HCT116 (cell line): ENCODE measurements around the gene FBP1. TPM values are rescaled to one million over a fixed set of nuclear protein-coding genes. Genes with fewer than 3 reads are reported as not detected.

ENCODE experiments used
- ATAC-seq: fragments of 200-7000 bp; cut with Tn5 transposase; 2 replicates; pipeline ENCODE4 v1.9.1; 2020; ENCODE audit warnings: mild to moderate bottlenecking, moderate library complexity
- BruUV-seq: library from RNA; stranded (reverse); fragments of 400-500 nt; replicated peaks from 2 replicates; lab custom pipeline; 2021; lab: Mats Ljungman, UMichigan
- CTCF ChIA-PET: fragments of 300-600 bp; sonication (Branson Sonifier 250); formaldehyde crosslinking; loops from one replicate; lab custom pipeline; 2021; ENCODE audit warnings: antibody characterized with exemption; lab: Charles Lee
- POLR2A ChIA-PET: fragments of 300-600, 350-600 bp; sonication (Branson Sonifier 250); formaldehyde crosslinking; loops from one replicate; lab custom pipeline; 2021; ENCODE audit warnings: antibody characterized with exemption; lab: Charles Lee
- RAD21 ChIA-PET, 2 experiments: fragments of 300-600 bp; sonication (Branson Sonifier 250); formaldehyde crosslinking; loops; one replicate each; lab custom pipeline; 2023; ENCODE audit warnings: low total read pairs in 2 of 2; ENCODE audit not compliant: uncharacterized antibody in 2 of 2, unreplicated experiment in 2 of 2, low non-redundant PET in 1 of 2; lab: Charles Lee
- DNase-seq: peaks from one replicate; pipeline ENCODE4 v3.0.0-alpha.2; 2010; ENCODE audit warnings: low read depth, low spot score
- H2AFZ ChIP-seq: fragments of 200-600 bp; shearing (Covaris generic), sonication (generic); 2 replicates; pipeline ENCODE4 v1.6.1; 2017; ENCODE audit warnings: low read depth, mixed run types, mixed read lengths, antibody characterized with exemption, low read length; ENCODE audit not compliant: poor library complexity, severe bottlenecking
- H3K27ac ChIP-seq: 2 replicates; pipeline ENCODE4 v1.5.1; 2012; ENCODE audit warnings: low read depth, low read length
- H3K27me3 ChIP-seq: fragments of 200-600 bp; sonication (generic); 2 replicates; pipeline ENCODE4 v1.6.1; 2016; ENCODE audit warnings: mixed run types, low read length, mixed read lengths; ENCODE audit not compliant: insufficient read depth
- H3K36me3 ChIP-seq, 2 experiments: fragments of 200-500 bp in 1 of 2; fragments of 200-600 bp in 1 of 2; sonication (Bioruptor generic) in 1 of 2; sonication (generic) in 1 of 2; 2 replicates each; pipeline versions ENCODE4 v1.5.1 to v1.6.1; 2014 to 2016; ENCODE audit warnings: low read length in 2 of 2, inconsistent platforms in 1 of 2, mixed read lengths in 1 of 2, mixed run types in 1 of 2; ENCODE audit not compliant: insufficient read depth in 2 of 2, control insufficient read depth in 1 of 2
- H3K4me1 ChIP-seq, 2 experiments: fragments of 200-600 bp in 1 of 2; sonication (generic) in 1 of 2; 2 replicates each; pipeline versions ENCODE4 v1.5.1 to v1.6.1; 2012 to 2017; ENCODE audit warnings: low read length in 2 of 2, inconsistent platforms in 1 of 2, mild to moderate bottlenecking in 1 of 2, mixed read lengths in 1 of 2, mixed run types in 1 of 2, moderate library complexity in 1 of 2; ENCODE audit not compliant: insufficient read depth in 2 of 2, control insufficient read depth in 1 of 2
- H3K4me2 ChIP-seq: fragments of 200-600 bp; sonication (generic); 2 replicates; pipeline ENCODE4 v1.6.1; 2017; ENCODE audit warnings: mixed run types, low read length, mixed read lengths
- H3K4me3 ChIP-seq, 2 experiments: fragments of 200-600 bp in 1 of 2; sonication (generic) in 1 of 2; replicated peaks in 1 of 2; 2 replicates each; pipeline ENCODE4 v1.5.1; 2011 to 2016; ENCODE audit warnings: low read length in 2 of 2, control low read depth in 1 of 2, low read depth in 1 of 2, mild to moderate bottlenecking in 1 of 2, mixed read lengths in 1 of 2, mixed run types in 1 of 2
- H3K79me2 ChIP-seq: fragments of 200-600 bp; sonication (generic); 2 replicates; pipeline ENCODE4 v1.6.1; 2017; ENCODE audit warnings: mild to moderate bottlenecking, mixed run types, low read length, moderate library complexity, mixed read lengths; ENCODE audit not compliant: insufficient read depth
- H3K9ac ChIP-seq: fragments of 200-600 bp; sonication (generic); 2 replicates; pipeline ENCODE4 v1.6.1; 2016; ENCODE audit warnings: low read length, mixed read lengths
- H3K9me2 ChIP-seq: fragments of 200-600 bp; sonication (generic), shearing (Covaris generic); 2 replicates; pipeline ENCODE4 v1.6.1; 2017; ENCODE audit warnings: mixed run types, mild to moderate bottlenecking, moderate library complexity; ENCODE audit not compliant: insufficient read depth
- H3K9me3 ChIP-seq, 2 experiments: fragments of 200-500 bp in 1 of 2; fragments of 200-600 bp in 1 of 2; sonication (Bioruptor generic) in 1 of 2; sonication (generic) in 1 of 2; 2 replicates each; pipeline ENCODE4 v1.6.1; 2014 to 2017; ENCODE audit warnings: low read length in 2 of 2, mixed read lengths in 2 of 2, inconsistent platforms in 1 of 2, low read depth in 1 of 2, mild to moderate bottlenecking in 1 of 2, mixed run types in 1 of 2, moderate library complexity in 1 of 2; ENCODE audit not compliant: control insufficient read depth in 1 of 2, insufficient read depth in 1 of 2
- H4K20me1 ChIP-seq: fragments of 200-600 bp; sonication (generic), shearing (Covaris generic); 2 replicates; pipeline ENCODE4 v1.6.1; 2017; ENCODE audit warnings: mixed run types, mild to moderate bottlenecking, moderate library complexity; ENCODE audit not compliant: insufficient read depth
- ATF3 ChIP-seq: IDR thresholded peaks from 2 replicates; pipeline ENCODE4 v1.6.1; 2012
- CBX3 ChIP-seq: IDR thresholded peaks from 2 replicates; pipeline ENCODE4 v1.6.1; 2012; ENCODE audit warnings: low read depth
- EGR1 ChIP-seq: IDR thresholded peaks from 2 replicates; pipeline ENCODE4 v1.6.1; 2012; ENCODE audit warnings: low read depth
- ELF1 ChIP-seq: IDR thresholded peaks from 2 replicates; pipeline ENCODE4 v1.6.1; 2012; ENCODE audit warnings: low read depth, borderline replicate concordance
- EZH2 ChIP-seq: fragments of 200-600 bp; sonication (generic); IDR thresholded peaks from 2 replicates; pipeline ENCODE4 v1.6.1; 2017; ENCODE audit warnings: antibody characterized with exemption, mixed run types
- EZH2phosphoT487 ChIP-seq: fragments of 200-600 bp; IDR thresholded peaks from 2 replicates; pipeline ENCODE4 v1.6.1; 2018; ENCODE audit warnings: antibody characterized with exemption, borderline replicate concordance
- FOSL1 ChIP-seq: IDR thresholded peaks from 2 replicates; pipeline ENCODE4 v1.6.1; 2012; ENCODE audit warnings: low read depth
- JUND ChIP-seq: IDR thresholded peaks from 2 replicates; pipeline ENCODE4 v1.6.1; 2012
- MAX ChIP-seq: IDR thresholded peaks from 2 replicates; pipeline ENCODE4 v1.6.1; 2012
- POLR2A ChIP-seq: IDR thresholded peaks from 2 replicates; pipeline ENCODE4 v1.7.0; 2011; ENCODE audit warnings: borderline replicate concordance; ENCODE audit not compliant: insufficient read depth, insufficient read length; ENCODE audit errors: extremely low read depth
- POLR2AphosphoS5 ChIP-seq: IDR thresholded peaks from 2 replicates; pipeline ENCODE4 v1.6.1; 2011; ENCODE audit warnings: mild to moderate bottlenecking, low read depth, low read length, moderate library complexity
- RAD21 ChIP-seq: IDR thresholded peaks from 2 replicates; pipeline ENCODE4 v1.6.1; 2012; ENCODE audit warnings: low read depth, mild to moderate bottlenecking
- SIN3A ChIP-seq: IDR thresholded peaks from 2 replicates; pipeline ENCODE4 v1.6.1; 2012; ENCODE audit warnings: low read depth
- SP1 ChIP-seq: IDR thresholded peaks from 2 replicates; pipeline ENCODE4 v1.6.1; 2012; ENCODE audit warnings: low read depth
- SRF ChIP-seq: IDR thresholded peaks from 2 replicates; pipeline ENCODE4 v1.6.1; 2012; ENCODE audit warnings: low read depth
- TCF7L2 ChIP-seq: IDR thresholded peaks from 2 replicates; pipeline ENCODE4 v1.7.0; 2011; ENCODE audit warnings: borderline replicate concordance, inconsistent platforms; ENCODE audit not compliant: insufficient read depth, insufficient read length; ENCODE audit errors: extremely low read depth
- YY1 ChIP-seq: IDR thresholded peaks from 2 replicates; pipeline ENCODE4 v1.6.1; 2011; ENCODE audit warnings: low read length, low read depth, moderate library complexity, mild to moderate bottlenecking; ENCODE audit not compliant: insufficient replicate concordance; ENCODE audit errors: extremely low read depth
- ZBTB33 ChIP-seq: IDR thresholded peaks from 2 replicates; pipeline ENCODE4 v1.6.1; 2011; ENCODE audit warnings: mild to moderate bottlenecking, low read length, moderate library complexity; ENCODE audit not compliant: insufficient replicate concordance; ENCODE audit errors: extremely low read depth
- ZFX ChIP-seq: fragments of 450-650 bp; IDR thresholded peaks from 2 replicates; pipeline ENCODE4 v1.6.1; 2017
- ZNF274 ChIP-seq: fragments of 200-500 bp; sonication (Bioruptor generic); IDR thresholded peaks from 2 replicates; pipeline ENCODE4 v1.6.1; 2014; ENCODE audit warnings: mild to moderate bottlenecking, low read depth, low read length, inconsistent platforms
- intact Hi-C: fragments of 100-400 bp; cut with micrococcal nuclease; formaldehyde crosslinking; loops from 2 replicates; pipeline ENCODE4 v1.10.0; 2022
- total RNA-seq: library from RNA; stranded (reverse); gene quantifications from one replicate; pipeline ENCODE4 v1.2.1, GENCODE V29; 2021; ENCODE audit not compliant: unreplicated experiment

The FBP1 gene
- total RNA-seq, 1 experiment from 2014 or later = 0.42 TPM

- Histone ChIP-seq H2AFZ (no peak overlapping the region), H3K27me3 (peaks cover 11% of the 10 kb centered on the region; the same call in 1 of the 2 replicates)
- TF ChIP-seq POLR2A (no peak), EZH2 (no peak), SIN3A (no peak), SRF (no peak), ATF3 (no peak), EGR1 (no peak), YY1 (no peak), ELF1 (no peak), MAX (no peak), JUND (no peak), CBX3 (no peak), ZFX (no peak)
- TF ChIP-seq, all 23 proteins: peak for 0
- Histone ChIP-seq H3K27ac (no peak overlapping the region), H3K4me1 (no peaks in the 10 kb centered on the region), H3K9ac (no peak overlapping the region), H3K79me2 (no peaks in the 10 kb centered on the region), H3K36me3 (no peaks in the 10 kb centered on the region), H3K9me3 (no peaks in the 10 kb centered on the region), H3K4me3 (no peak overlapping the region), H3K9me2 (no peaks in the 10 kb centered on the region), H4K20me1 (no peaks in the 10 kb centered on the region), H3K4me2 (no peak overlapping the region)
- BruUV-seq = no TSS peak
- ChIA-PET RAD21 (no interaction called here), POLR2A (no interaction called here), CTCF (no interaction called here)
- ATAC-seq = no peak
- intact Hi-C loops = no loop called here
- no peak for DNase-seq
Observed at GRCh38 chr9:94577571-94577970, 61.7 kb downstream of the FBP1 start.

- ATAC-seq (no peak), DNase-seq (no peak)
- RAD21 ChIA-PET = no interaction called here
- Histone ChIP-seq H3K36me3 (no peaks in the 10 kb centered on the region), H2AFZ (no peak overlapping the region), H3K79me2 (no peaks in the 10 kb centered on the region), H4K20me1 (no peaks in the 10 kb centered on the region), H3K27ac (no peak overlapping the region), H3K27me3 (peaks cover 17% of the 10 kb centered on the region; the same call in 1 of the 2 replicates), H3K9me3 (no peaks in the 10 kb centered on the region), H3K9ac (no peak overlapping the region), H3K4me2 (no peak overlapping the region), H3K4me1 (no peaks in the 10 kb centered on the region), H3K9me2 (no peaks in the 10 kb centered on the region), H3K4me3 (no peak overlapping the region)
- POLR2A ChIA-PET = no interaction called here
- intact Hi-C loops = no loop called here
- no TSS peak for BruUV-seq
- CTCF ChIA-PET = no interaction called here
- no peak for TF ChIP-seq JUND
- TF ChIP-seq ZBTB33 = no peak
- no peak for TF ChIP-seq ZFX
- TF ChIP-seq EGR1 = no peak
- TF ChIP-seq TCF7L2 = no peak
- TF ChIP-seq EZH2phosphoT487 = no peak
- no peak for TF ChIP-seq SIN3A
- no peak for TF ChIP-seq EZH2
- TF ChIP-seq POLR2AphosphoS5 = no peak
- no peak for TF ChIP-seq CBX3
- no peak for TF ChIP-seq ZNF274
- no peak for TF ChIP-seq SP1
- no peak for TF ChIP-seq RAD21
- no peak for TF ChIP-seq FOSL1
- TF ChIP-seq POLR2A = no peak
- TF ChIP-seq SRF = no peak
Observed at GRCh38 chr9:94577036-94577435, 62.3 kb downstream of the FBP1 start.
